Hepatocyte (in vitro differentiated cells): ENCODE measurements around the gene SH3GL2. TPM values are rescaled to one million over a fixed set of nuclear protein-coding genes. Genes with fewer than 3 reads are reported as not detected.

ENCODE experiments used
- DNase-seq: peaks from one replicate; pipeline ENCODE4 v3.0.0-alpha.2; 2016; ENCODE audit warnings: low spot score
- H2AFZ ChIP-seq: fragments of 200-600 bp; sonication (generic); 2 replicates; pipeline ENCODE4 v1.6.0; 2016; ENCODE audit warnings: antibody characterized with exemption, mild to moderate bottlenecking
- H3K27ac ChIP-seq: fragments of 200-600 bp; sonication (generic); 2 replicates; pipeline ENCODE4 v1.5.1; 2016; ENCODE audit warnings: mild to moderate bottlenecking
- H3K27me3 ChIP-seq: fragments of 200-600 bp; sonication (generic); 2 replicates; pipeline ENCODE4 v1.6.1; 2016
- H3K36me3 ChIP-seq: fragments of 200-600 bp; sonication (generic); replicated peaks from 2 replicates; pipeline ENCODE4 v1.5.1; 2016; ENCODE audit warnings: low read depth; ENCODE audit not compliant: insufficient read depth
- H3K4me1 ChIP-seq: fragments of 200-600 bp; sonication (generic); 2 replicates; pipeline ENCODE4 v1.5.1; 2016; ENCODE audit warnings: mild to moderate bottlenecking, moderate library complexity; ENCODE audit not compliant: insufficient read depth
- H3K4me2 ChIP-seq: fragments of 200-600 bp; sonication (generic); 2 replicates; pipeline ENCODE4 v1.6.0; 2016
- H3K4me3 ChIP-seq: fragments of 200-600 bp; sonication (generic); 2 replicates; pipeline ENCODE4 v1.5.1; 2016; ENCODE audit warnings: mild to moderate bottlenecking
- H3K79me2 ChIP-seq: fragments of 200-600 bp; sonication (generic); 2 replicates; pipeline ENCODE4 v1.6.0; 2017; ENCODE audit warnings: mild to moderate bottlenecking
- H3K9me2 ChIP-seq: fragments of 200-600 bp; sonication (generic); replicated peaks from 2 replicates; pipeline ENCODE4 v1.6.0; 2017; ENCODE audit warnings: mild to moderate bottlenecking; ENCODE audit not compliant: insufficient read depth
- H3K9me3 ChIP-seq: fragments of 200-600 bp; sonication (generic); 2 replicates; pipeline ENCODE4 v1.5.1; 2016; ENCODE audit warnings: low read depth, mild to moderate bottlenecking
- H4K20me1 ChIP-seq: fragments of 200-600 bp; sonication (generic); 2 replicates; pipeline ENCODE4 v1.6.0; 2016; ENCODE audit warnings: mild to moderate bottlenecking; ENCODE audit not compliant: insufficient read depth, poor library complexity, severe bottlenecking
- EZH2 ChIP-seq: fragments of 200-600 bp; sonication (generic); IDR thresholded peaks from 2 replicates; pipeline ENCODE4 v1.6.1; 2016; ENCODE audit warnings: antibody characterized with exemption, mild to moderate bottlenecking, borderline replicate concordance
- EZH2phosphoT487 ChIP-seq: fragments of 200-600 bp; sonication (generic); IDR thresholded peaks from one replicate; pipeline ENCODE4 v1.6.1; 2018; ENCODE audit warnings: antibody characterized with exemption, mild to moderate bottlenecking, low read depth, moderate library complexity; ENCODE audit not compliant: unreplicated experiment, severe bottlenecking
- WGBS: methylation state at CpG from one replicate; pipeline ENCODE4 v1.1.6; 2016; ENCODE audit warnings: low lambda C conversion rate; ENCODE audit errors: missing lambda C conversion rate; 5-methylcytosine and 5-hydroxymethylcytosine counted together
- polyA plus RNA-seq: library from polyadenylated mRNA; unstranded; fragments of >200 nt; fragmentation: Nextera tagmentation; extraction: Ambion mirVana; gene quantifications from 2 replicates; pipeline ENCODE4 v1.2.1, GENCODE V29; 2016
- total RNA-seq: library from RNA; depleted of rRNA; stranded (reverse); fragments of >200 nt; gene quantifications from 2 replicates; pipeline ENCODE4 v1.2.3, GENCODE V29; 2014
- TF ChIP-seq, protein P1 (sequence below): fragments of 200-600 bp; sonication (generic); IDR thresholded peaks from 2 replicates; pipeline ENCODE4 v1.5.1; 2016; ENCODE audit warnings: antibody characterized with exemption, mild to moderate bottlenecking; ENCODE audit not compliant: poor library complexity

Gene SH3GL2
- total and polyA plus RNA-seq, 2 experiments from 2014 or later = 2.8 to 5.8 TPM

DNA sequence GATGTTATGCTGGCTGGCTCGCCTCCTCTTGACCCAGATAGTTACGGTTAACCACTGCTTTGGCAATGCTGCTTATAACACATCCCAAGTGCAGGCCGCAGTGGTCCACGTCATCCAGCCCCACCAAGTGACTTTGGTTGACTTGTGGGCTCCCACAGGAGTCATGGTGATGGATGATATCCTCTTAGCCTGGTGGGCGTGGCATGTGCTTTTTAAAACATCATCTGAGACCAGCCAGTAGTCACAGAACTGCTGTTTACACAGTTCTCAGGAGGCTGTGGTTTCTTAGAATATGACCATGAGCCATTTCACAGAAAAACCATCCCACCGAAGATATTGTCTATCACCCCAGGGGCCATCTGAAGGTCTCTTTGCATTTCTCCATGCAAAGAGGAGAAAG lies 216.9 kb downstream of the SH3GL2 start:
- Histone ChIP-seq H3K4me1 (no peaks in the 10 kb centered on the region), H3K36me3 (no peaks in the 10 kb centered on the region), H3K9me2 (no peaks in the 10 kb centered on the region), H4K20me1 (no peaks in the 10 kb centered on the region), H3K27ac (no peak overlapping the region), H3K4me2 (no peak overlapping the region), H2AFZ (no peak overlapping the region), H3K9me3 (no peaks in the 10 kb centered on the region), H3K27me3 (peaks cover 2% of the 10 kb centered on the region), H3K4me3 (no peak overlapping the region), H3K79me2 (no peaks in the 10 kb centered on the region)
- TF ChIP-seq, protein P1, sequence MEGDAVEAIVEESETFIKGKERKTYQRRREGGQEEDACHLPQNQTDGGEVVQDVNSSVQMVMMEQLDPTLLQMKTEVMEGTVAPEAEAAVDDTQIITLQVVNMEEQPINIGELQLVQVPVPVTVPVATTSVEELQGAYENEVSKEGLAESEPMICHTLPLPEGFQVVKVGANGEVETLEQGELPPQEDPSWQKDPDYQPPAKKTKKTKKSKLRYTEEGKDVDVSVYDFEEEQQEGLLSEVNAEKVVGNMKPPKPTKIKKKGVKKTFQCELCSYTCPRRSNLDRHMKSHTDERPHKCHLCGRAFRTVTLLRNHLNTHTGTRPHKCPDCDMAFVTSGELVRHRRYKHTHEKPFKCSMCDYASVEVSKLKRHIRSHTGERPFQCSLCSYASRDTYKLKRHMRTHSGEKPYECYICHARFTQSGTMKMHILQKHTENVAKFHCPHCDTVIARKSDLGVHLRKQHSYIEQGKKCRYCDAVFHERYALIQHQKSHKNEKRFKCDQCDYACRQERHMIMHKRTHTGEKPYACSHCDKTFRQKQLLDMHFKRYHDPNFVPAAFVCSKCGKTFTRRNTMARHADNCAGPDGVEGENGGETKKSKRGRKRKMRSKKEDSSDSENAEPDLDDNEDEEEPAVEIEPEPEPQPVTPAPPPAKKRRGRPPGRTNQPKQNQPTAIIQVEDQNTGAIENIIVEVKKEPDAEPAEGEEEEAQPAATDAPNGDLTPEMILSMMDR = no peak
- no peak for TF ChIP-seq EZH2
- no peak for TF ChIP-seq EZH2phosphoT487
- no peak for DNase-seq
- 84% methylated on average over 6 of the region's 6 CpGs for WGBS

DNA sequence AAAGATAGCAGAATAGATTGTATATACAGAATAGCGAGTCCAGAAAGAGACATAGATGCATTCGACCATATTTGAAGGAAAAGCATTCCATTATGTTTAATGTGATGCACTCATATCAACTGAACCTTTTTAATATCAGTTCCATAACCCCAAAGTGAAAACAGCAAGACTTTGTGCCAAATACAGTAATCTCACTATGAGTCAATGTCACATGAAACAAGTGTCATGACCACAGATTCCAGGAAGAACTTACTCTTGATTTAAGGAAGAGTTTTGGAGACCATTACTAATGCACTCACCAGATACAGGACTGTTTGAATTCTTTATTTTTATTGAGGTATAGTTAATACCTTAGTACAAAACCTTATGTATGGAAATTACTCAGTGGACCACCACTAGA lies 220.5 kb downstream of the SH3GL2 start:
- Histone ChIP-seq H3K4me1 (no peaks in the 10 kb centered on the region), H3K9me3 (no peaks in the 10 kb centered on the region), H3K36me3 (no peaks in the 10 kb centered on the region), H3K4me3 (no peak overlapping the region), H3K9me2 (no peaks in the 10 kb centered on the region), H4K20me1 (no peaks in the 10 kb centered on the region), H3K27ac (no peak overlapping the region), H3K79me2 (no peaks in the 10 kb centered on the region), H3K27me3 (no peaks in the 10 kb centered on the region), H3K4me2 (no peak overlapping the region), H2AFZ (no peak overlapping the region)
- 88% methylated on average over 2 of the region's 2 CpGs for WGBS
- DNase-seq = no peak
- TF ChIP-seq EZH2phosphoT487 (no peak), EZH2 (no peak)
- TF ChIP-seq, protein P1 = no peak

DNA sequence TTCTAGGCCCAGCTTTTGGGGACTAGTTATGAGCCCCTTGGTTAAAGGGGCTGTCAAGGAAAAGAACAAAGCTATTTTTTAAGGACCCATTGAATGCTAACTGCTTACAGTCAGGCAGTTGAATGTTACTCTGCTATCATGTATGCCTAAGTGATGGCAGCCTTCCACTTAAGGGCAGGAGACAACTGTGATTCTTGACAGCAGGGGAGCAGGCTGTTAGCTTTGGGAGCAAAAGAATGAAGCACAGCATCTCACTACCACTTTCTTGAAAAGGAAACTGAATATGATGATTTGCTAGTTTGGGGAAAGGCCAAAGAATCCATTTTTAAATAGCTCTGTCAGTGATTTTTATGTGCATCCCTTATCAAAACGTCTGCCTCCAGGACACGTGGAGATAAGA lies 221.6 kb downstream of the SH3GL2 start:
- H3K4me2 ChIP-seq = no peak overlapping the region
- no peak overlapping the region for H2AFZ ChIP-seq
- H3K79me2 ChIP-seq = no peaks in the 10 kb centered on the region
- TF ChIP-seq, protein P1 = no peak
- no peak for TF ChIP-seq EZH2
- TF ChIP-seq EZH2phosphoT487 = no peak
- no peak overlapping the region for H3K27ac ChIP-seq
- no peaks in the 10 kb centered on the region for H3K9me2 ChIP-seq
- no peaks in the 10 kb centered on the region for H3K9me3 ChIP-seq
- no peaks in the 10 kb centered on the region for H3K27me3 ChIP-seq
- no peaks in the 10 kb centered on the region for H3K4me1 ChIP-seq
- H4K20me1 ChIP-seq = no peaks in the 10 kb centered on the region
- no peak overlapping the region for H3K4me3 ChIP-seq
- WGBS = 19% methylated on average over 2 of the region's 2 CpGs
- DNase-seq = no peak
- no peaks in the 10 kb centered on the region for H3K36me3 ChIP-seq
